Measurements from ENCODE around the gene DEPDC5.
"Not testable (repeated sequence)": the region's sequence is repeated elsewhere in the genome, so short reads cannot be mapped to it uniquely, and the experiment has no call there.

DEPDC5 gene

DNA sequence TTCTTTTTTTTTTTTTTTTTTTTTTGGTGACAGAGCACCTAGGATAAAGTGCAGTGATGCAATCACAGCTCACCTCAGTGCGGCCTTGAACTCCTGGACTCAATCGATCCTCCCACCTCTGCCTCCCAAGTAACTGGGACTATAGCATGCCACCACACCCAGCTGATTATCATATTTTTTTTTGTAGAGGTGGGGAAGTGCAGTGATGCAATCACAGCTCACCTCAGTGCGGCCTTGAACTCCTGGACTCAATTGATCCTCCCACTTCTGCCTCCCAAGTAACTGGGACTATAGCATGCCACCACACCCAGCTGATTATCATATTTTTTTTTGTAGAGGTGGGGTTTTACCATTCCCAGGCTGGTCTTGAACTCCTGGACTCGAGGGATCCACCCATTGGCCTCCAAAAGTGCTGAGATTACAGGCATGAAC, 61.6 kb downstream of the DEPDC5 start:
- DNase-seq (ENCODE audit: low spot score) = not testable (repeated sequence)

DNA sequence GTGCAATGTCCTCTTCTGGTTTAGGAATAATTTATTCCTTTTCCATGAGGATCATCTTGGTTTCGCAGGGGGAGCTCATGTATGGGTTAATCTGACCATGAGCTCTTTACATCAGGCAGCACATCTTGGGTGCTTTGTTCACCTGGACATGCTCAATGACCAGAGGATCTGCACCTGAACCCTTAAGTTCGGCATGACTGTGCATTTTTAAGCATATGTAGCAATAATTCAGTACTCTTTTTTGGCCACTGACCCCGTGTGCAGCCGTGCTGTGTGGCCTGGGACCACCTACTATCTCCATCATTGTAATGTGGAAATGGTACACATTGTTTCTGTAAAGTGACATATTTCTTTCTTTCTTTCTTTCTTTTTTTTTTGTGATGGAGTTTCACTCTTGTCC, 62.9 kb downstream of the DEPDC5 start:
- DNase-seq (ENCODE audit: low spot score) = no peak

DNA sequence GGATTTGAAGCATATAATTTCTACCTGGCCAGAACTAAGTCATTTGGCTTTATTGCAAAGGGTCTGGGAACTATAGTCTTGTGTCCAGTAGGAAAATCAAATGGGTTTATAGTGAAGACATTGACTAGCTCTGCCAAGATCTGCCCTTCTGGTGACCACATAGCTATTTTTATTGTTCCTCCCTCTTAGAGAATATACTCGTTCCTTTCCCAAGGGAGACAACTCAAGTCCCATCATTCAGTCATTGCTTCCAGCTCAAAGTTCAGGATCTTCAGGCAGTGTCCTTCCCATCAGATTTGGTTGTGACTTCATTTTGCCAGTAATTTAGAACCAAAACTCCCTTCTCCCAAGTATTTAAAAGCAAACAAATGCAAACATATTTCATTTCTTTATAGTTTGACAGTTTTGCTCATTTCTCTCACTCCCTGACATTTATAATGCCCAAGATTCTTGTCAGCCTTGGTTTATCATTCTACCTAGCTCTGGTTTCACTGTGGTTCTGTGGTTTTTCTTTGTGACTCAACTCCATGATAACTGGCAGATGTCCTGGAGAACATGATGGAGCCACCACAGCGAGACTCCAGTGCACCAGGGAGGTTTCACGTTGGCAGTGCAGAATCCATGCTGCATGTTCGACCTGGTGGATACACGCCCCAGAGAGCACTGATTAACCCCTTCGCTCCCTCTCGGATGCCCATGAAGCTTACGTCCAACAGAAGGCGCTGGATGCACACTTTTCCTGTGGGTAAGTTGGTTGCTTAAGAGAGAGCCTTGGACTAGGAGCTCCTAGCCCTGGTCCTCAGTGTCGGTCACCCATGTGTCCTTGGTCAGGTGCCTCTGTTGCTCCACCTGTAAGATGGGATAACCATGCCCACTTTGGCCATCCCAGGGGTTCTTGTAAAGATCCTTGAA, 64.9 kb downstream of the DEPDC5 start:
- DNase-seq (ENCODE audit: low spot score) = peak; percentile 54

DNA sequence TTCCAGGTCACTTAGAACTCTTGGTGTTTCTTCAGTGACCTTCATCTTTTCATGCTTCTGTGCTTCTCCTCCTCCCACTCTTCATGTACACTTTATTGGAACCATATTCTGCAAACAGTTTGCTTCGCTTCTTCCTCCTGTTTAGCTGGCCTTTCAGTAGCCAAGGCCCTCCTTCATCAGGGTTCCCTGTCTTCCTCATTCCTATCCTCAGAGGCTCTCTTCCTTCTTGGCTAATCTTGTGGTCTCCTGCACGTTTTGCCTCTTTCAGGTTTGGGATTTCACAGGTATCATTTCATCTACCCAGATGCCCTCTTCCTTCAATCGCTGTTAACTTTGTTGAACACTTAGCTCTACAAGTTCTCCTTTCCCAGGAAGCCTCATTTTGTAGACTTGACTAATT, 66.8 kb downstream of the DEPDC5 start:
- DNase-seq (ENCODE audit: low spot score) = no peak

DNA sequence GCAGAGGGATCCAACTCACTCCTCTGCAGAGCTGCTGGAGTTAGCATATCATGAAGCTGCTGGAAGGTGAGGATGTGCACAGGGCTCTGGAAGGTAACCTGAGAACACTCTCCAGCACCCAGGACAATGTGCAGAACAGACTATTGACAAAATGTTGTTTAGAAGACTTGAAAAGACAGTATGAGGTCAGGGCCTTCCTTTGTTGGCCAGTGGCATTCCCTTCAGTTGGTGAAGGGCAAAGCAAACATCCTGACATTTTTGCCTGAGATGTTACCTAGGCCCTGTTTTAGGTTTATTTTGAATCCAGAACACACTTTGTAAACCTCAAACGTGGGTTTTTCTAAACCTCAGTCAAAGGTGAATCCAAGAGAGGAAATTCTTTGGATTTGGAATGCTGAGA, 67.8 kb downstream of the DEPDC5 start:
- DNase-seq (ENCODE audit: low spot score) = no peak

DNA sequence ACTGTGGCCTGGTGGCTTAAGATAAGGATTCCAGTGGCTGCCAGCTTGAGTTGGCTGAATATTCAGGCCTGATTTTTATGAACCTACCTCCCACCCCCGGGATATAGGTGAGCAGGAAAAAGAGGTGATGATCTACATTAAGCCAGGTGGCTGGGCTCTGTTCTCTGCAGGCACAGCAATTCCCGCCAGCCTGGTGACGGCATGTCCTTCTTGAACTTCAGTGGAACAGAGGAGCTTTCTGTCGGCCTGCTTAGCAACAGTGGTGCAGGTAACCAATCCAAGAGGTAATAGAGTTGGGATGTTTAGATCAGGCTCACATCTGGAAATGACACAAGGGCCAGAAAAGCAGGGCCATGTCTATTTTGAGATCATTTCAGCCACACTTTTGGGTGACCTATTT, 68.7 kb downstream of the DEPDC5 start:
- DNase-seq (ENCODE audit: low spot score) = no peak

DNA sequence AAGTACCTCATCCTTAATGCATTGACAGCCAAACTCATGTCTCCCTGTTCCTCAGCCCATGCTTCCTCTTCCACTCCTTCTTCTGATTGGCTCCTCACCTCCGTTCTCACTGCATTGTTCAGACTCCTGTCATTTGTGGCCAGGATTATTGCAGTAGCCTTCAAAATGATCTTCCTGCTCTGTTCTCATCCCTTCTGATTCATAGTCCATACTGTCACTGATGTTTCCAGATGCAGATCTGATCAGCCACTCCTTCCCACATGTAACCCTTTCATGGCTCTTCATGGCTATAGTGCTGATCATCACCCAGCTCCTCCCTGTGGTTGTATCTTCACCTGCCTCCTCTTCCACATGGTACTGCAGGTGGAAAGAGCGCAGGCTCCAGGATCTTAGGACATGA, 71.7 kb downstream of the DEPDC5 start:
- no peak for DNase-seq (ENCODE audit: low spot score)

DNA sequence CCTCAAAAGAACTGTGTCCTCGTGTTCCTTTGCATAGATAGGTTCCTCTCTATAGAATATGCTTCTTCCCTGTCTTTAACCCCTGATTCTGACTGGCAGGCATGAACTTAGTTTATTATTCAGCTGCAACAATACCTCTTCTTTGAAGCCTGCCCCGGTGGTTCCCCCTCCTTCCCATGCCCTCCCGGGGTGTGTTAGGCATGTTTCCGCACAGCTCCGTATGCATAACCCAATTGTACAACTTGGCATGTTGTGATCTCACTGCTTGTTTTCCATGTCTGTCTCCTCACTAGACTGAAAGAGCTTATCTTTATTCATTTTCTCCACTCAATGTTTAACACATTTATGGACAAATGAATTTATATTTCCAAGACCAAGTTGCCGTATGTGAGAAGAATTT, 72.6 kb downstream of the DEPDC5 start:
- DNase-seq (ENCODE audit: low spot score) = no peak

DNA sequence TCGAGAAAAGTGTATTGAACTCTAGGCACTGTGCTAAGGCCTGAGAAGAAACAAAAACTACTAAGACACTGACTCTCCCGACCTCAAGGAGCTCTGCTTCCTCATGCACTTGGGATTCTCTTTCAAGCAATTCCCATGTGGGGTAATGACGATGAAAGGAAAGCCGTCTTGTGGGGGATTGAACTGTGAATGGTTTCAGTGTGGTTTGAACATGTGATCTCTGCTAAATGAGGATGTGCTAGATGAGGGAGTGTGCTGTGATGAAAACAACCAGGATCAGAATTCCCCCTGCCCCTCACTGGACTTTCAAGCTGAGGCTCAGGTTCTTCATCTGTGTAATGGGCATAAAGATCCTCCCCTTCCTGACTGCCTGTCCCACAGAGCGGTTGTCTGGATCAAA, 74.9 kb downstream of the DEPDC5 start:
- DNase-seq (ENCODE audit: low spot score) = no peak

DNA sequence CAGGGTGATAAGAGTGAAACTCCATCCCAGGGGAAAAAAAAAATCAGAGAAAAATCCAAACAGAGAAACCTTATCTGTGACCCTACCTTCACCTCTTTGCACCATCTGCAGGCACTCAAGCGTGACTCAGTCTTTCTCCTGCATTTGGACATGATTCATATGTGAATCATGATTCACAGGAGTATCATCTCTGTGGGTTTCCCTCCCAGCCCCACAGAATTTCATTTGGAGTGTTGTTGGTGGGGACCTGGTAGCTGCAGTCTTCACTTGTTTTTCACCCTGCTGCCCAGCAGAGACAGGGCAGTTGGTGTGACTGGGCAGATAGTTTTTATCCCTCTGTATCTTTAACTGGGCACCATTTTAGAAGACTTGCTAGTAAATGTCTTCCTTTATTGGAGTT, 75.7 kb downstream of the DEPDC5 start:
- peak; percentile 88 for DNase-seq (ENCODE audit: low spot score)

DNA sequence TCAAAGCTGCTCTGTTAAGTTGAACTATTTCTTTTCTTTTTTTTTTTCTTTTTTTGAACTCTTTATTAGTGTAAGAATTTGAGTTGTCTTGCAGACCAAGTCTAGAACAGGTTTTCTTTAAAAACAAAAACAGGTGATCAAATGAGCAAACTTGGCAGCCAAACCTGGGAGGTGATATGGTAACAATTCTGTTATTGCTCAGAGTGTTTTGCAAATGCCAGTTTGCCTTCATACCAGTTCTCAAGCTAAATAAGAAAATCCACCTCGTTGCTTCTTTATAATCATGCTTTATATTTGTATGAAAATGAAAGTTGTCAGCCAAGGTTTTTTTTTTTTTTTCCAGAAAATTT, 76.9 kb downstream of the DEPDC5 start:
- no peak for DNase-seq (ENCODE audit: low spot score)

DNA sequence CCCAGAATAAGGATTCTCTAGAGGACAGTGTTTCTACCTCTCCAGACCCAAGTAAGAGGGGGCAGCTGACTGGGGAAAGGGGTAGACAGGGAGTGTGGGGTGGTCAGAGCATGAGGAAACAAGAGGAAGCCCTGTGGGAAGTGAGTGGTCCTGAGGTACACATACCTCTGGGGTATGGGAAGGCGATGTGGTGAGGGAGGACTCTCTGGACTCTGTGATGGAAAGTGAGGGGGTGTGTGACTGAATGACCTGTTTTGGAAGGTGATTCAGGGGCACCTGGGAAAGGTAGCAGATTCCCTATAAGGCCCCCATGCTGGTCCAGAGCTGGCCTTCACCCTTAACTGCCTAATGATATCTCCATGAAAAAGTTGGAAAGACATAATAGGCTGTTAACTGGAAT, 80.1 kb downstream of the DEPDC5 start:
- DNase-seq (ENCODE audit: low spot score) = no peak

DNA sequence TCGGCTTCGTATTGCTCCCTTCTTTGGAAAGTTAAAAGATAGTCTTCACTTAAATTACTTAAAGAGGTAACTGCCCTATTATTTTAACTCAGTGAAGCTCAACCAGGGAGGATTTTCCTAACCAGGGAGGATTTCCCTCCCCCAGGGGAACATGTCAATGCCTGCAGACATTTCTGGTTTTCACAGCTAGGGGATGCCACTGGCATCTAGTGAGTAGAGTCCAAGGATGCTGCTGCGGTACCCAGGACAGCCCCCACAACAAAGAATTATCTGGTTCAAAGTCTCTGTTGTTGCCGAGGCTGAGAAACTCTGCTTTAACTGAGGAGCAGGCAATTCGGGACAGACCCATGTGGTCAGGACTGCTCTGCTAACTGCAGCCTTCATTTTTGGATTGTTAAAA, 82.2 kb downstream of the DEPDC5 start:
- DNase-seq (ENCODE audit: low spot score) = no peak

DNA sequence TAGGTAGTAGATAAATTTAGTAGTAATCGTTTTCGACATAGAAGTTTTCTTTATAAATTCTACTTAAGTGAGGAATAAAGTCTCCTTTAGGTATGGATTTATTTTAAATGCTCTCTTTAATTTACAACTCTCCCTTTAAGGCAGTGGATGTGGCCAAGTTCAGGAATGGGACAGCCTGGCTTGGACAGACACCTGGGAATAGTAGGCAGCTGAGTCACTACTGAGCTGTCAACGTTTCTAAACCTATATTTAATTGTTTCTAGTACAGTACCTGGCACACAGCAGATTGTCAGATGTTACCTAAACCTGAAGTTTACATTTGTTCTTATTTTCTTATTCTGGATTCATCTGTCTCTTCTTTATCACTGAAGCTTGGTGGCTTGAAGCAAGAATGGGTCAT, 85.1 kb downstream of the DEPDC5 start:
- no peak for DNase-seq (ENCODE audit: low spot score)

DNA sequence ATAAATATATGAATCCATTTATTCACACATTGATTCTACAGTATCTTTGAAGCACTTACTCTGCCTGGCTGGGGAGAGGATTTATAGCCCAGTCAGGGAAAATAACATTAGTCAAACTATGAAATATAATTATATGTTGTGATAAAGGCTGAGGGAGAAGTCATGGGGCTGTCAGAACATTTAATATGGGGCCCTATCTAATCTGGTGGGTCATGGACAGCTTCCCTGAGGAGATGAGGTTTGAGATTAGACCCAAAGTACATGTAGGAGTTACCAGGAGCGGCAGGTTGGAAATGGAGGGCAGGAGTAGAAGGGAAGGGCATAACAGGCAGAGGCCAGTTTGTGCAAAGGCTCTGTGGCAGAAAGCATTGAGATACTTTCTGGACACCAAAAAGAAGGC, 86.2 kb downstream of the DEPDC5 start:
- DNase-seq (ENCODE audit: low spot score) = no peak

DNA sequence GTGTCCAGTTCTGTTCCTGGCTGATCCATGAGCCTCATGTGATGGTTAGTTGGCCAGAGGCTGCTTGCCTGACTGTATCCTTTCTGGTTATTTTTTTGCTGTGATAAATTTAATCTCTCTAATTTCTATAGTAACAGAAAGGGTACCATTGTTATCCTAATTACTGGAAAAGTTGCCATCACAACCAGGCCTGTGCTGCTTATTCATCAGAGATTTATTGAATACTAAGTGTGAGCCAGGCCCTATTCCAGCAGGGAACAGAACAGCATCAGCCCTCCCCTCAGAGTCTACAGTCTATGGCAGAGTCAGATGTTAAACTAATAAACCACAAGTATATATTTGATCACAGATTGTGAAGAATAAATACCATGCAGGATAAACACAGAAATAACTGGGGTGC, 86.8 kb downstream of the DEPDC5 start:
- DNase-seq (ENCODE audit: low spot score) = no peak

DNA sequence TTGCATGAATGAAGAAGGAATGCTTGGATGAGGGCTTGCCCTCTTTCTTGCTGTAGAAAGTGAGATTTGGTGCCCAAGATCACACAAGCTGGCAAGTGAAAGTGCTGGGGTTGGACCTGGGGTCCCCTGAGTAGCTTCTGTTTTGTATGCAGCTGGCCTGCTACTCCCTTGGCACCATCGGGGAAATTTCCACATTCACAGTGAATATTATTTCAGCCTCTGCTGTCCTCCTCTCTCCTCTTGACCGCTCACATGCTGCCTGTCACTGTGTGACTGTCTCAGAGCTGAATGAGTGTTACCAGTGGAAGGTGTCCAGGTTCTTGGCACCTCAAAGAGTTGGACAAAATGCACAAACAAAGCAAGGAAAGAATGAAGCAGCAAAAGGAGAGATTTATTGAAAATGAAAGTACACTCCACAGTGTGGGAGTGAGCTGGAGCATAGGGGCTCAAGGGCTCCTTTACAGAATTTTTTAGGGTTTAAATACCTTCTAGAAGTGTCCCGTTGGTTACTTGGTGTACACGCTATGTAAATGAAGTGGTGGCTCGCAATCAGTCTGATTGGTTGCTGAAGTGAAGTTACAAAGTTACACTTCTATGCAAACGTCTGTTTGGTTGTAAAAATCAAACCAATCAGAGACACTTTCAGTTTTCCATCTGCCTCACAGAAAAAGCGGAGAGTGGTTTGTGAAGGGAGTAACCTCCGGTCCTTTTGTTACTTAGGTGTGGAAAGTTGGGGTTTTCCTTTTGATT, 87.4 kb downstream of the DEPDC5 start:
- no peak for DNase-seq (ENCODE audit: low spot score)

DNA sequence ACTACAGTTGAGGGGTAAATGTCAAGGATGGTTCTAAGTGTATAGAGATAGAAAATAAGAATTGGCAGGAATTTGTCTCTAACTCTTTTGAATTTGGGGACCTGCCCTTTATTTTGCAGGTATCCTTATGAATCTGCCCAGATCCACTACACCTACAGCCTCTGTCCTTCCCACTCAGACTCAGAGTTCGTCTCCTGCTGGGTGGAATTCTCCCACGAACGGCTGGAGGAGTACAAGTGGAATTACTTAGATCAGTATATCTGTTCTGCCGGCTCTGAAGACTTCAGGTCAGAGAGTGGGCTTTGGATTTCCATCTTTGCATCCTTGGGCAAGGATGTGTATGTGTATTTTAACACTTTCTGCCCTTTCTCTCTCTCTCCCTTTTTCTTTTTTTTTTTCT, 89.7 kb downstream of the DEPDC5 start:
- no peak for DNase-seq (ENCODE audit: low spot score)

DNA sequence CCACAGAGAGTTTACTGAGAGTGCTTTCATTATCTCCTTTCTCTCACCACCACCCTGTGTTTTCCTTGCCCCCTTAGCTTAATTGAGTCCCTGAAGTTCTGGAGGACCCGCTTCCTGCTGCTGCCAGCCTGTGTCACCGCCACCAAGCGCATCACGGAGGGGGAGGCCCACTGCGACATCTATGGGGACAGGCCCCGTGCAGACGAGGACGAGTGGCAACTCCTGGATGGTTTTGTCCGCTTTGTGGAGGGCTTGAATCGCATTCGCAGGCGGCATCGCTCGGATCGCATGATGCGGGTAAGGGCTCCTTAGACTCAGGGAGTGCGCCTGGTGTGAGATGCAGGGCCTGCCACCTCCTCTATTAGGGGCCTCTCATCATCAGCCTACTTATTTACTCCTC, 91.1 kb downstream of the DEPDC5 start:
- DNase-seq (ENCODE audit: low spot score) = no peak

DNA sequence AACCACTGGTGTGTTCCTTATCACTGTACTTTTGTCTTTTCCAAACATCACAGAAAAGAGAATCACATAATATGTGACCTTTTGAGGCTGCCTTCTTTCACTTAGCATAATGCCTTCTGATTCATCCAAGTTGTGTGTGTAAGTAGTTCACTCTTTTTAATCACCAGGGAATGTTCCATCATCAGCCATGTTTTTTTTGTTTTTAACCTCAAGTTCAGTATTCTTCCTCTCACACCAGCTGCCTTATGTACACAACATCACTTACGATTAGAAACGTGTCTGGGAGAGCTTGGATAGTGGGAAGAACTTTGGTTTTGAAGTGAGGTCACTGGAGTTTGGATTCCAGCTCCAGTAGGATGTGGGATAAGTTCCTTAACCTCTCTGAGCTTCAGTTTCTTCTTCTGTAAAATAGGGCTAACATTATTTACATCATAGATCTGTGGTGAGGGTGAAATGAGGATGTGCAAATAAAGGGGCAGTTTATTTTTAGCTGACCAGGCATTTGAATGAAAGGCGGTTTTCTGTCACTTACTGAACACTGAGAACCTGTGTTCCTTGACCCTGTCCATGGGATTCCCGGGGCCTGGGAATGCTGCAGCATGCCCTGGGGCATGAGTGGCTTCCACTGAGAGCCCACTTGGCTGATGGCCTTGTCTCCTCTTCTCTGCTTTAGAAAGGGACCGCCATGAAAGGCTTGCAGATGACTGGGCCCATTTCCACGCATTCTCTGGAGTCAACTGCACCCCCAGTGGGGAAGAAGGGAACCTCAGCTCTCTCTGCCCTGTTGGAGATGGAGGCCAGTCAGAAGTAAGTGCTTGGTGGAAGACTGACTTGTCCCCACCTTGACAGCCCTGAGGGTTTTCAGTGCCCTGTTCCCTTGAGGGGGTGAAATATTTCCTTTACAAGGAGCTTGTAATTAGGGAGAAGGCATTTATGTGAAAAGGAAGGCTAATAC, 92.6 kb downstream of the DEPDC5 start:
- no peak for DNase-seq (ENCODE audit: low spot score)

DNA sequence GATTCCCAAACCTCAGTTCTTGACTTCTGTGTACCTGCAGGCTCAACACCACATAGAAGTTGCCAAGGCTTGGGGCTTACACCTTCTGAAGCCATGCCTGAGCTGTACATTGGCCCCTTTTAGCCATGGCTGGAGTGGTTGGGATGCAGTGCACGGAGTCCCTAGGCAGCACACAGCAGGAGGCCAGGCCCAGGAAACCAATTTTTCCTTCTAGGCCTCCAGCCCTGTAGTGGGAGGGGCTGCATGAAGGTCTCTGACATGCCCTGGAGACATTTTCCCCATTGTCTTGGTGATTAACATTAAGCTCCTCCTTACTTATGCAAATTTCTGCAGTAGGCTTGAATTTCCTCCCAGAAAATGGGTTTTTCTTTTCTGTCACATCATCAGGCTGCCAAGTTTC, 94.6 kb downstream of the DEPDC5 start:
- DNase-seq (ENCODE audit: low spot score) = no peak

DNA sequence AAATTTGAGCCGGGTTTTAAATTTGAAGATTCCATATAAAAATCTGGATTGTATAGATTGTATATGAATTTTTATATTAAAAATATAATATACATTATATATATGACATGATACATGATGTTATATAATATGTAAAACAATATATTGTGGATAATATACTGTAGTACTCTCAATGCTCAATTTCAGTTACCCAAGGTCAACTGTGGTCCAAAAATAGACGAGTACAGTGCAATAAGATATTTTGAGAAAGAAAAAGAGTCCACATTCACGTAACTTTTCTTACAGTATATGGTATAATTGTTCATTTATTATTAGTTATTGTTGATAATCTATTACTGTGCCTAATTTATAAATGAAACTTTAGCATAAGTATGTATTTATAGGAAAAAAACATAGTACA, 96.3 kb downstream of the DEPDC5 start:
- no peak for DNase-seq (ENCODE audit: low spot score)

Data from GM03348 (cell line).